Osteoblast (primary cell): ENCODE results near the gene DMD. TPM values are rescaled to one million over a fixed set of nuclear protein-coding genes. Genes with fewer than 3 reads are reported as not detected.
A peak's percentile ranks its signal among the peaks of the same experiment; 100 is the strongest.
"Not testable (repeated sequence)": the region's sequence is repeated elsewhere in the genome, so short reads cannot be mapped to it uniquely, and the experiment has no call there.

ENCODE experiments used
- DNase-seq: peaks from one replicate; pipeline ENCODE4 v3.0.0; 2011; ENCODE audit warnings: low spot score, mixed read lengths; ENCODE audit not compliant: insufficient read length; ENCODE audit errors: missing footprints
- H2AFZ ChIP-seq: 2 replicates; pipeline ENCODE4 v1.6.0; 2011; ENCODE audit warnings: mild to moderate bottlenecking, low read length
- H3K27ac ChIP-seq: 2 replicates; pipeline ENCODE4 v1.5.1; 2011; ENCODE audit warnings: mild to moderate bottlenecking, low read depth, low read length, moderate library complexity
- H3K27me3 ChIP-seq: 2 replicates; pipeline ENCODE4 v1.6.0; 2012; ENCODE audit warnings: mild to moderate bottlenecking, control low read depth, inconsistent platforms, low read length, moderate library complexity; ENCODE audit not compliant: insufficient read depth
- H3K36me3 ChIP-seq: 2 replicates; pipeline ENCODE4 v1.5.1; 2011; ENCODE audit warnings: mild to moderate bottlenecking, low read length, control low read depth, moderate library complexity; ENCODE audit not compliant: insufficient read depth
- H3K4me1 ChIP-seq: 2 replicates; pipeline ENCODE4 v1.5.1; 2011; ENCODE audit warnings: mild to moderate bottlenecking, low read length, control low read depth, moderate library complexity; ENCODE audit not compliant: insufficient read depth
- H3K4me2 ChIP-seq: 2 replicates; pipeline ENCODE4 v1.6.0; 2011; ENCODE audit warnings: mild to moderate bottlenecking, low read length; ENCODE audit not compliant: insufficient read depth
- H3K4me3 ChIP-seq: fragments of 200-600 bp; sonication (generic); 3 replicates; pipeline ENCODE4 v1.5.1; 2012; ENCODE audit warnings: mild to moderate bottlenecking, low read length, inconsistent platforms; ENCODE audit not compliant: insufficient read depth
- H3K79me2 ChIP-seq: 2 replicates; pipeline ENCODE4 v1.6.0; 2012; ENCODE audit warnings: mild to moderate bottlenecking, low read length, control low read depth, inconsistent platforms; ENCODE audit not compliant: insufficient read depth
- H3K9me3 ChIP-seq: 2 replicates; pipeline ENCODE4 v1.5.1; 2011; ENCODE audit warnings: low read depth, low read length, control low read depth
- H4K20me1 ChIP-seq: 2 replicates; pipeline ENCODE4 v1.6.0; 2012; ENCODE audit warnings: mild to moderate bottlenecking, low read length, control low read depth; ENCODE audit not compliant: insufficient read depth
- total RNA-seq: library from RNA; depleted of rRNA; stranded (reverse); fragments of >200 nt; gene quantifications from 2 replicates; pipeline ENCODE4 v1.2.3, GENCODE V29; 2012
- TF ChIP-seq, protein P1 (sequence below): IDR thresholded peaks from 2 replicates; pipeline ENCODE4 v1.5.1; 2011; ENCODE audit warnings: mild to moderate bottlenecking, low read depth, low read length, moderate library complexity; ENCODE audit errors: extremely low read depth

Gene DMD
- total RNA-seq, 1 donor = 12.7 TPM

GRCh38 chrX:31588355-31588754 is 1623.0 kb downstream of the DMD start:
- no peak overlapping the region for H3K4me3 ChIP-seq

DNA sequence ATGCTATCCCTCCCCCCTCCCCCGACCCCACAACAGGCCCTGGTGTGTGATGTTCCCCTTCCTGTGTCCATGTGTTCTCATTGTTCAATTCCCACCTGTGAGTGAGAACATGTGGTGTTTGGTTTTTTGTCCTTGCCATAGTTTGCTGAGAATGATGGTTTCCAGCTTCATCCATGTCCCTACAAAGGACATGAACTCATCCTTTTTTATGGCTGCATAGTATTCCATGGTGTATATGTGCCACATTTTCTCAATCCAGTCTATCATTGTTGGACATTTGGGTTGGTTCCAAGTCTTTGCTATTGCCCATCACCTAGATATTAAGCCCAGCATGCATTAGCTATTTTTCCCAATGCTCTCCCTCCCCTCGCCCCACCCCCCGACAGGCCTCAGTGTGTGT is 1627.5 kb downstream of the DMD start:
- not testable (repeated sequence) for H3K36me3 ChIP-seq, H3K9me3 ChIP-seq, H3K79me2 ChIP-seq, H4K20me1 ChIP-seq, H3K4me1 ChIP-seq, H2AFZ ChIP-seq, DNase-seq, H3K4me3 ChIP-seq, H3K27ac ChIP-seq, H3K27me3 ChIP-seq, H3K4me2 ChIP-seq

More at GRCh38 chrX:31588355-31588754, 1623.0 kb downstream of the DMD start:
- Histone ChIP-seq H4K20me1 (no peaks in the 10 kb centered on the region), H3K4me1 (no peaks in the 10 kb centered on the region), H3K27ac (no peak overlapping the region), H3K4me2 (no peak overlapping the region), H2AFZ (no peak overlapping the region), H3K27me3 (no peaks in the 10 kb centered on the region), H3K36me3 (no peaks in the 10 kb centered on the region), H3K79me2 (no peaks in the 10 kb centered on the region), H3K9me3 (no peaks in the 10 kb centered on the region)
- TF ChIP-seq, protein P1, sequence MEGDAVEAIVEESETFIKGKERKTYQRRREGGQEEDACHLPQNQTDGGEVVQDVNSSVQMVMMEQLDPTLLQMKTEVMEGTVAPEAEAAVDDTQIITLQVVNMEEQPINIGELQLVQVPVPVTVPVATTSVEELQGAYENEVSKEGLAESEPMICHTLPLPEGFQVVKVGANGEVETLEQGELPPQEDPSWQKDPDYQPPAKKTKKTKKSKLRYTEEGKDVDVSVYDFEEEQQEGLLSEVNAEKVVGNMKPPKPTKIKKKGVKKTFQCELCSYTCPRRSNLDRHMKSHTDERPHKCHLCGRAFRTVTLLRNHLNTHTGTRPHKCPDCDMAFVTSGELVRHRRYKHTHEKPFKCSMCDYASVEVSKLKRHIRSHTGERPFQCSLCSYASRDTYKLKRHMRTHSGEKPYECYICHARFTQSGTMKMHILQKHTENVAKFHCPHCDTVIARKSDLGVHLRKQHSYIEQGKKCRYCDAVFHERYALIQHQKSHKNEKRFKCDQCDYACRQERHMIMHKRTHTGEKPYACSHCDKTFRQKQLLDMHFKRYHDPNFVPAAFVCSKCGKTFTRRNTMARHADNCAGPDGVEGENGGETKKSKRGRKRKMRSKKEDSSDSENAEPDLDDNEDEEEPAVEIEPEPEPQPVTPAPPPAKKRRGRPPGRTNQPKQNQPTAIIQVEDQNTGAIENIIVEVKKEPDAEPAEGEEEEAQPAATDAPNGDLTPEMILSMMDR = no peak
- no peak for DNase-seq

- Histone ChIP-seq H3K79me2 (no peaks in the 10 kb centered on the region), H3K27me3 (no peaks in the 10 kb centered on the region), H4K20me1 (no peaks in the 10 kb centered on the region), H3K4me3 (no peak overlapping the region), H3K9me3 (no peaks in the 10 kb centered on the region), H2AFZ (no peak overlapping the region), H3K36me3 (no peaks in the 10 kb centered on the region), H3K4me1 (peaks cover 3% of the 10 kb centered on the region), H3K4me2 (peak overlapping the region; percentile 4), H3K27ac (no peak overlapping the region)
- DNase-seq = peak; percentile 8
- TF ChIP-seq, protein P1 = no peak
These were observed 1630.6 kb downstream of the DMD start for GRCh38 chrX:31580726-31581125.

DNA sequence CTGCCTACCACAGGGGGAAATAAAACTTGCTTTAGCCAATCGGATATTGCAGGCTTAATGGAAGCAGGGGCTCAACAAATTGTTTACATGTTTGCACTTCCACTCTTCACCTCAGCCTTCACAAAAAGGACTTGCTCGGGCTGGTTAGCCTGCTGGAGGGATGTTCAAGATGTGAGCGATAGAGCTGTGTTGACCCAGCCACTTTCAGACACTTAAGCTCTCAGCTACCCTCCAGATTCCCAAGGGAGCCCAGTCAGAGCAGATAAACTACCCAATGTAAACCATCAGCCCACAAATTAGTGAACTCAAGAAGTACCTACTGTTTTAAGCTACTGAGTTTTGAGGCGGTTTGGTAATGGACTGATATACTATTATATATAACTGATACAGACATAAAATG is 1631.1 kb downstream of the DMD start:
- peak; percentile 35 for DNase-seq
- Histone ChIP-seq H3K4me2 (peak overlapping the region; percentile 4), H3K36me3 (no peaks in the 10 kb centered on the region), H3K27me3 (no peaks in the 10 kb centered on the region), H3K27ac (no peak overlapping the region), H4K20me1 (no peaks in the 10 kb centered on the region), H3K4me3 (no peak overlapping the region), H3K4me1 (peaks cover 3% of the 10 kb centered on the region), H3K79me2 (no peaks in the 10 kb centered on the region), H3K9me3 (no peaks in the 10 kb centered on the region), H2AFZ (no peak overlapping the region)
- TF ChIP-seq, protein P1 = no peak
